HepG2 (cell line): ENCODE data around the gene SDK2. TPM values are rescaled to one million over a fixed set of nuclear protein-coding genes. Genes with fewer than 3 reads are reported as not detected.
A peak's percentile ranks its signal among the peaks of the same experiment; 100 is the strongest.

Experiments
- ARNT2 ChIP-seq: sonication (generic); formaldehyde crosslinking; IDR thresholded peaks from 2 replicates; pipeline ENCODE4 v1.8.0; 2022; ENCODE audit warnings: mild to moderate bottlenecking, low read depth, missing genetic modification reagents, moderate library complexity
- ATM ChIP-seq: fragments of 450-650 bp; IDR thresholded peaks from 2 replicates; pipeline ENCODE4 v1.7.1; 2017; ENCODE audit warnings: mild to moderate bottlenecking, borderline replicate concordance
- EP300 ChIP-seq, 3 experiments: sonication (generic) in 1 of 3; formaldehyde crosslinking in 1 of 3; IDR thresholded peaks; 2 replicates each; pipeline versions ENCODE4 v1.5.1 to v1.6.1; 2011 to 2020; ENCODE audit warnings: low read depth in 2 of 3, low read length in 2 of 3, borderline replicate concordance in 1 of 3, improper control_type of control experiment in 1 of 3, mild to moderate bottlenecking in 1 of 3, missing genetic modification reagents in 1 of 3, moderate library complexity in 1 of 3
- FOXA3 ChIP-seq: IDR thresholded peaks from 2 replicates; pipeline ENCODE4 v1.6.1; 2016; ENCODE audit warnings: missing genetic modification reagents, missing compliant biosample characterization
- GFI1 ChIP-seq: sonication (generic); formaldehyde crosslinking; IDR thresholded peaks from 2 replicates; pipeline ENCODE4 v1.5.0; 2020; ENCODE audit warnings: missing genetic modification reagents, mild to moderate bottlenecking, borderline replicate concordance
- HDAC6 ChIP-seq: fragments of 200-600 bp; sonication (generic); IDR thresholded peaks from 2 replicates; pipeline ENCODE4 v1.7.0; 2017; ENCODE audit warnings: mild to moderate bottlenecking, antibody characterized with exemption, low read length, low read depth
- HES4 ChIP-seq: sonication (generic); formaldehyde crosslinking; IDR thresholded peaks from 2 replicates; pipeline ENCODE4 v1.9.0; 2021; ENCODE audit warnings: mild to moderate bottlenecking, missing genetic modification reagents, borderline replicate concordance
- HNF4A ChIP-seq: sonication (generic); formaldehyde crosslinking; IDR thresholded peaks from 2 replicates; pipeline ENCODE4 v1.4.0; 2020; ENCODE audit warnings: missing genetic modification reagents
- HNRNPUL1 ChIP-seq: fragments of 200-400 bp; formaldehyde crosslinking; IDR thresholded peaks from 2 replicates; pipeline ENCODE4 v1.6.1; 2017; ENCODE audit warnings: low read depth, mild to moderate bottlenecking, low read length, moderate library complexity
- KLF15 ChIP-seq: sonication (generic); formaldehyde crosslinking; IDR thresholded peaks from 2 replicates; pipeline ENCODE4 v1.8.1; 2023; ENCODE audit warnings: borderline replicate concordance, mild to moderate bottlenecking, inconsistent platforms, missing genetic modification reagents, mixed read lengths
- KMT2B ChIP-seq: IDR thresholded peaks from 2 replicates; pipeline ENCODE4 v1.6.1; 2016; ENCODE audit warnings: missing genetic modification reagents, missing compliant biosample characterization
- LBX2 ChIP-seq: sonication (generic); formaldehyde crosslinking; IDR thresholded peaks from 2 replicates; pipeline ENCODE4 v1.5.0; 2020; ENCODE audit warnings: missing genetic modification reagents, mild to moderate bottlenecking, borderline replicate concordance
- LCORL ChIP-seq, 2 experiments: fragments of 450-650 bp in 1 of 2; sonication (generic) in 1 of 2; formaldehyde crosslinking in 1 of 2; IDR thresholded peaks; 2 replicates each; pipeline versions ENCODE4 v1.5.0 to v1.6.1; 2017 to 2020; ENCODE audit warnings: antibody characterized with exemption in 1 of 2, missing genetic modification reagents in 1 of 2
- MED1 ChIP-seq: sonication (generic); formaldehyde crosslinking; IDR thresholded peaks from 2 replicates; pipeline ENCODE4 v1.4.0; 2020; ENCODE audit warnings: missing genetic modification reagents
- NFIB ChIP-seq: sonication (generic); formaldehyde crosslinking; IDR thresholded peaks from 2 replicates; pipeline ENCODE4 v1.9.0; 2021; ENCODE audit warnings: missing genetic modification reagents, mild to moderate bottlenecking, borderline replicate concordance
- NR3C1 ChIP-seq: sonication (generic); formaldehyde crosslinking; IDR thresholded peaks from 2 replicates; pipeline ENCODE4 v1.4.0; 2020; ENCODE audit warnings: missing genetic modification reagents
- PRPF4 ChIP-seq: fragments of 200-400 bp; formaldehyde crosslinking; IDR thresholded peaks from 2 replicates; pipeline ENCODE4 v1.6.1; 2016; ENCODE audit warnings: low read length, low read depth; ENCODE audit not compliant: poor library complexity, severe bottlenecking
- RBM22 ChIP-seq: fragments of 200-400 bp; formaldehyde crosslinking; optimal IDR thresholded peaks from 2 replicates; pipeline ENCODE3; 2017; ENCODE audit warnings: mild to moderate bottlenecking, low read length, moderate library complexity
- SRY ChIP-seq: sonication (generic); formaldehyde crosslinking; IDR thresholded peaks from 2 replicates; pipeline ENCODE4 v1.8.0; 2022; ENCODE audit warnings: mild to moderate bottlenecking, missing genetic modification reagents
- SYNCRIP ChIP-seq: fragments of 200-400 bp; formaldehyde crosslinking; IDR thresholded peaks from 2 replicates; pipeline ENCODE4 v1.6.1; 2018; ENCODE audit warnings: mild to moderate bottlenecking, low read depth, low read length; ENCODE audit not compliant: insufficient read depth
- ZFP36L2 ChIP-seq: sonication (generic); formaldehyde crosslinking; IDR thresholded peaks from 2 replicates; pipeline ENCODE4 v1.4.0; 2020; ENCODE audit warnings: missing genetic modification reagents
- ZNF136 ChIP-seq: sonication (generic); formaldehyde crosslinking; IDR thresholded peaks from 2 replicates; pipeline ENCODE4 v1.8.1; 2022; ENCODE audit warnings: low read depth, mild to moderate bottlenecking, moderate library complexity, missing genetic modification reagents
- ZNF20 ChIP-seq: sonication (generic); formaldehyde crosslinking; IDR thresholded peaks from 2 replicates; pipeline ENCODE4 v1.4.0; 2020; ENCODE audit warnings: mild to moderate bottlenecking, moderate library complexity, missing genetic modification reagents
- ZNF292 ChIP-seq: sonication (generic); formaldehyde crosslinking; IDR thresholded peaks from 2 replicates; pipeline ENCODE4 v1.8.1; 2022; ENCODE audit warnings: mild to moderate bottlenecking, low read depth, missing genetic modification reagents, borderline replicate concordance
- ZSCAN22 ChIP-seq: sonication (generic); formaldehyde crosslinking; IDR thresholded peaks from 2 replicates; pipeline ENCODE4 v1.4.0; 2020; ENCODE audit warnings: mild to moderate bottlenecking, missing genetic modification reagents
- polyA plus RNA-seq, 8 experiments: library from polyadenylated mRNA; depleted of rRNA in 3 of 8; stranded (reverse) in 7 of 8; unstranded in 1 of 8; fragments of >200 nt; fragmentation: Illumina TruSeq in 4 of 8; extraction: Trizol in 4 of 8; gene quantifications; 2 replicates each; pipeline versions ENCODE4 v1.2.1 to v1.2.3, GENCODE V29; 2011 to 2016; ENCODE audit warnings: low read depth in 4 of 8, missing spikeins in 1 of 8, mixed read lengths in 1 of 8; ENCODE audit not compliant: insufficient read depth in 1 of 8
- total RNA-seq, 5 experiments: library from RNA; depleted of rRNA; stranded (reverse); fragments of >200 nt; fragmentation: Illumina TruSeq; extraction: Trizol; gene quantifications; 2 replicates each; pipeline ENCODE4 v1.2.3, GENCODE V29; 2016; ENCODE audit warnings: low read depth in 1 of 5
- TF ChIP-seq, protein P1 (sequence below): sonication (generic); formaldehyde crosslinking; IDR thresholded peaks from 2 replicates; pipeline ENCODE4 v1.5.1; 2020; ENCODE audit warnings: missing genetic modification reagents, mild to moderate bottlenecking, borderline replicate concordance
- TF ChIP-seq, protein P2 (sequence below): sonication (generic); formaldehyde crosslinking; IDR thresholded peaks from 2 replicates; pipeline ENCODE4 v1.8.0; 2022; ENCODE audit warnings: low read depth, missing genetic modification reagents

Gene SDK2
- total and polyA plus RNA-seq, 2 of the 13 experiments (the other 11 are each of a cell fraction or from before 2014, with no cell fraction given): not detected

- TF ChIP-seq, protein P1, sequence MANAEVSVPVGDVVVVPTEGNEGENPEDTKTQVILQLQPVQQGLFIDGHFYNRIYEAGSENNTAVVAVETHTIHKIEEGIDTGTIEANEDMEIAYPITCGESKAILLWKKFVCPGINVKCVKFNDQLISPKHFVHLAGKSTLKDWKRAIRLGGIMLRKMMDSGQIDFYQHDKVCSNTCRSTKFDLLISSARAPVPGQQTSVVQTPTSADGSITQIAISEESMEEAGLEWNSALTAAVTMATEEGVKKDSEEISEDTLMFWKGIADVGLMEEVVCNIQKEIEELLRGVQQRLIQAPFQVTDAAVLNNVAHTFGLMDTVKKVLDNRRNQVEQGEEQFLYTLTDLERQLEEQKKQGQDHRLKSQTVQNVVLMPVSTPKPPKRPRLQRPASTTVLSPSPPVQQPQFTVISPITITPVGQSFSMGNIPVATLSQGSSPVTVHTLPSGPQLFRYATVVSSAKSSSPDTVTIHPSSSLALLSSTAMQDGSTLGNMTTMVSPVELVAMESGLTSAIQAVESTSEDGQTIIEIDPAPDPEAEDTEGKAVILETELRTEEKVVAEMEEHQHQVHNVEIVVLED (CRISPR knock-in tag): no peak
- no peak for TF ChIP-seq EP300 (IDR thresholded peaks at IDR 0.05; ENCODE audit: low read depth in 2 of 2, low read length in 2 of 2)
- no peak for TF ChIP-seq EP300 (CRISPR knock-in tag; IDR thresholded peaks at IDR 0.05; ENCODE audit: borderline replicate concordance)
- TF ChIP-seq, protein P2, sequence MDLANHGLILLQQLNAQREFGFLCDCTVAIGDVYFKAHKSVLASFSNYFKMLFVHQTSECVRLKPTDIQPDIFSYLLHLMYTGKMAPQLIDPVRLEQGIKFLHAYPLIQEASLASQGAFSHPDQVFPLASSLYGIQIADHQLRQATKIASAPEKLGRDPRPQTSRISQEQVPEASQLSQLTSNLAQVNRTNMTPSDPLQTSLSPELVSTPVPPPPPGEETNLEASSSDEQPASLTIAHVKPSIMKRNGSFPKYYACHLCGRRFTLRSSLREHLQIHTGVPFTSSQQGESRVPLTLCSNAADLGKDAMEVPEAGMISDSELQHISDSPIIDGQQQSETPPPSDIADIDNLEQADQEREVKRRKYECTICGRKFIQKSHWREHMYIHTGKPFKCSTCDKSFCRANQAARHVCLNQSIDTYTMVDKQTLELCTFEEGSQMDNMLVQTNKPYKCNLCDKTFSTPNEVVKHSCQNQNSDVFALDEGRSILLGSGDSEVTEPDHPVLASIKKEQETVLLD: no peak
- TF ChIP-seq ARNT2 (CRISPR knock-in tag): no peak
- peak; percentile 24; the same call in 1 of the 2 replicates for TF ChIP-seq HNF4A (CRISPR knock-in tag)
- no peak for TF ChIP-seq LCORL (IDR thresholded peaks at IDR 0.05)
- TF ChIP-seq LCORL (CRISPR knock-in tag; IDR thresholded peaks at IDR 0.05): no peak
- TF ChIP-seq PRPF4: no peak
- TF ChIP-seq ZSCAN22 (CRISPR knock-in tag): no peak
- TF ChIP-seq ZNF136 (CRISPR knock-in tag): no peak
- TF ChIP-seq ZFP36L2 (CRISPR knock-in tag): no peak
- TF ChIP-seq ZNF20 (CRISPR knock-in tag): no peak
- TF ChIP-seq KLF15 (CRISPR knock-in tag): no peak
- no peak for TF ChIP-seq NFIB (CRISPR knock-in tag)
- TF ChIP-seq ATM: no peak
- TF ChIP-seq NR3C1: no peak
- no peak for TF ChIP-seq FOXA3
- no peak for TF ChIP-seq SYNCRIP
- TF ChIP-seq HES4 (CRISPR knock-in tag): no peak
- no peak for TF ChIP-seq HNRNPUL1
- TF ChIP-seq LBX2 (CRISPR knock-in tag): no peak
- TF ChIP-seq SRY (CRISPR knock-in tag): no peak
- TF ChIP-seq ZNF292: no peak
- TF ChIP-seq HDAC6: no peak
- TF ChIP-seq RBM22: peak; percentile 68
- no peak for TF ChIP-seq GFI1 (CRISPR knock-in tag)
- no peak for TF ChIP-seq MED1 (CRISPR knock-in tag)
- no peak for TF ChIP-seq KMT2B (CRISPR knock-in tag)
Measured at GRCh38 chr17:73284906-73285602, 359.2 kb downstream of the SDK2 start (continued).
